Mesothelial cell of epicardium (in vitro differentiated cells): ENCODE results near the gene PLSCR1. TPM values are rescaled to one million over a fixed set of nuclear protein-coding genes. Genes with fewer than 3 reads are reported as not detected.
"Not testable (repeated sequence)": the region's sequence is repeated elsewhere in the genome, so short reads cannot be mapped to it uniquely, and the experiment has no call there.

Experiments
- DNase-seq, 2 experiments: peaks; one replicate each; pipeline ENCODE4 v3.0.0; 2021; ENCODE audit warnings: low spot score in 2 of 2; ENCODE audit not compliant: unreplicated experiment in 2 of 2
- H3K27ac Mint-ChIP-seq: 2 replicates; pipeline ENCODE4 v1.8.0; 2021; ENCODE audit warnings: mixed read lengths
- H3K27me3 Mint-ChIP-seq: 2 replicates; pipeline ENCODE4 v1.8.0; 2021; ENCODE audit warnings: low read depth, mixed read lengths
- H3K36me3 Mint-ChIP-seq: 2 replicates; pipeline ENCODE4 v1.8.0; 2021; ENCODE audit warnings: mixed read lengths
- H3K4me1 Mint-ChIP-seq: 2 replicates; pipeline ENCODE4 v1.8.0; 2021; ENCODE audit warnings: mixed read lengths
- H3K4me3 Mint-ChIP-seq: 2 replicates; pipeline ENCODE4 v1.8.0; 2021; ENCODE audit warnings: mild to moderate bottlenecking, moderate library complexity, mixed read lengths
- H3K9me3 Mint-ChIP-seq: 2 replicates; pipeline ENCODE4 v1.8.0; 2021; ENCODE audit warnings: mixed read lengths
- CTCF ChIP-seq: fragments of 200-600 bp; sonication (generic); IDR thresholded peaks from one replicate; pipeline ENCODE4 v1.5.0; 2021; ENCODE audit warnings: antibody characterized with exemption; ENCODE audit not compliant: unreplicated experiment
- total RNA-seq: library from RNA; stranded (reverse); gene quantifications from 3 replicates; pipeline ENCODE4 v1.2.1, GENCODE V29; 2021

The PLSCR1 gene
- total RNA-seq, 1 donor from 2014 or later = 71.0 TPM

GRCh38 chr3:146532406-146532805, 12.0 kb downstream of the PLSCR1 start:
- TF ChIP-seq CTCF = no peak
- Mint-ChIP-seq H3K4me3 (no peak overlapping the region), H3K36me3 (peaks cover 13% of the 10 kb centered on the region), H3K4me1 (peaks cover 40% of the 10 kb centered on the region), H3K27ac (no peak overlapping the region), H3K27me3 (no peaks in the 10 kb centered on the region), H3K9me3 (no peaks in the 10 kb centered on the region)
- DNase-seq = no peak

- DNase-seq = no peak
- peaks cover 15% of the 10 kb centered on the region for H3K36me3 Mint-ChIP-seq
- no peaks in the 10 kb centered on the region for H3K27me3 Mint-ChIP-seq
- peaks cover 30% of the 10 kb centered on the region for H3K4me1 Mint-ChIP-seq
- no peak overlapping the region for H3K4me3 Mint-ChIP-seq
- no peaks in the 10 kb centered on the region for H3K9me3 Mint-ChIP-seq
- peak overlapping the region; percentile 68 for H3K27ac Mint-ChIP-seq
- TF ChIP-seq CTCF = no peak
Measured at GRCh38 chr3:146530609-146531008, 13.8 kb downstream of the PLSCR1 start.

DNA sequence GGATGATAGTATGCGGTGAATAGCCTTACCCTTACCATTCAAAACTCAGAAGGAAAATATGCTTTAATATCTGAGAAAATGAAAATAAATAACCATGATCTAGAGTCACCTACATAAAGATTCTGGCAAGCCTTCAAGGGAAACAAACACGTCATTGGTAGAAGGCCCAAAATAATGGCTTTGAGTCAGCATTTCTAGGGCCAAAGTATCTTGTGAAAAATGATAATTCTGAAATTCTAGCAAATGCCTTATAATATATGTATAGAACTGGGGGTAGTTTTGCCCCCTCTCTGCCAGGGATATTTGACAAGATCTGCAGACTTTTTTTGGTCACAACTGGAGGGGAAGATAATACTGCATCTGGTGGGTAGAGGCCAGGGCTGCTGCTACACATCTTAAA, 15.4 kb downstream of the PLSCR1 start:
- no peak overlapping the region for H3K4me3 Mint-ChIP-seq
- no peak overlapping the region for H3K27ac Mint-ChIP-seq
- no peak for DNase-seq
- no peaks in the 10 kb centered on the region for H3K27me3 Mint-ChIP-seq
- H3K36me3 Mint-ChIP-seq = peaks cover 12% of the 10 kb centered on the region
- H3K4me1 Mint-ChIP-seq = peaks cover 25% of the 10 kb centered on the region
- TF ChIP-seq CTCF = no peak
- H3K9me3 Mint-ChIP-seq = no peaks in the 10 kb centered on the region

DNA sequence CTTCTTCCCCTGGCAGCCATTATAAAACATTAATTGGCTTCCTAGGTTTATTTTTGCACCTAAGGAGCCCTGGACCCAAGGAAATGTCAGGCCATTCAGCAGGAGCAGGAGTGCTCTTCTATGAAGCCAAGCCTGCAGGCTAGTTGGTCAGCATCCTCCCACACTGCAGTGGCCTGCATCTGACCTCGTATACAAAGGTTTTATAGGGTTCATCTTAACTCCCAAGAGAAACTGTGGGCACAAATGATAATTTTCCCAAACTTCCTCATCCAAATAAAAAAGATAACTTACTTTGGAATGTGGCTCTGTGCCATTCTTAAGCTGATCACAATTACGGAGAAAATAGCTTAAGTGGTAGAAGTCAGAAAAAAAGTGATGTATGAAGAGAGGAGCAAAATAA, 19.4 kb downstream of the PLSCR1 start:
- no peak overlapping the region for H3K4me3 Mint-ChIP-seq
- TF ChIP-seq CTCF = no peak
- H3K27me3 Mint-ChIP-seq = no peaks in the 10 kb centered on the region
- no peaks in the 10 kb centered on the region for H3K9me3 Mint-ChIP-seq
- H3K36me3 Mint-ChIP-seq = peaks cover 9% of the 10 kb centered on the region
- DNase-seq = no peak
- peaks cover 15% of the 10 kb centered on the region for H3K4me1 Mint-ChIP-seq
- peak overlapping the region; percentile 61 for H3K27ac Mint-ChIP-seq

- TF ChIP-seq CTCF = no peak
- peaks cover 15% of the 10 kb centered on the region for H3K4me1 Mint-ChIP-seq
- peaks cover 9% of the 10 kb centered on the region for H3K36me3 Mint-ChIP-seq
- H3K27ac Mint-ChIP-seq = no peak overlapping the region
- H3K9me3 Mint-ChIP-seq = no peaks in the 10 kb centered on the region
- H3K27me3 Mint-ChIP-seq = no peaks in the 10 kb centered on the region
- DNase-seq = no peak
- no peak overlapping the region for H3K4me3 Mint-ChIP-seq
Measured at GRCh38 chr3:146523531-146523930, 20.9 kb downstream of the PLSCR1 start.

- H3K27ac Mint-ChIP-seq, H3K4me3 Mint-ChIP-seq, H3K9me3 Mint-ChIP-seq, DNase-seq, H3K36me3 Mint-ChIP-seq, H3K27me3 Mint-ChIP-seq: not testable (repeated sequence)
- peaks cover 15% of the 10 kb centered on the region for H3K4me1 Mint-ChIP-seq
Measured at GRCh38 chr3:146522174-146523158, 21.9 kb downstream of the PLSCR1 start.
